Upper lobe of left lung (tissue), 4 donors: ENCODE measurements around the gene DUSP12.

Experiments used
- CTCF ChIP-seq, 6 experiments: fragments of 450-650 bp in 4 of 6; fragments of 200-600 bp in 2 of 6; sonication (generic) in 2 of 6; IDR thresholded peaks; one replicate each; pipeline ENCODE4 v1.5.1; 2016 to 2019; ENCODE audit warnings: antibody characterized with exemption in 6 of 6
- EP300 ChIP-seq, 4 donors: sonication (generic); formaldehyde crosslinking; IDR thresholded peaks; one replicate each; pipeline ENCODE4 v1.5.1; 2017; ENCODE audit warnings: antibody characterized with exemption in 4 of 4, control low read depth in 2 of 4
- POLR2A ChIP-seq, 4 donors: fragments of 450-650 bp; IDR thresholded peaks; one replicate each; pipeline ENCODE4 v1.5.1; 2016 to 2017; ENCODE audit warnings: antibody characterized with exemption in 4 of 4, mild to moderate bottlenecking in 2 of 4

- TF ChIP-seq CTCF (IDR thresholded peaks at IDR 0.05) (peak in 4 of 6 experiments; percentile 18 to 58 (median 37)), POLR2A (IDR thresholded peaks at IDR 0.05) (no peak), EP300 (IDR thresholded peaks at IDR 0.05) (no peak)
These were observed 23.6 kb upstream of the DUSP12 start for GRCh38 chr1:161725908-161726472.
